Coronary artery (tissue), 2 donors: ENCODE results near the gene TRIM13.
"Not testable (repeated sequence)": the region's sequence is repeated elsewhere in the genome, so short reads cannot be mapped to it uniquely, and the experiment has no call there.

Source experiments
- DNase-seq: peaks from one replicate; pipeline ENCODE4 v3.0.0-alpha.2; 2017; ENCODE audit warnings: low spot score
- H3K27ac ChIP-seq, 2 donors: fragments of 200-600 bp; sonication (generic); one replicate each; pipeline ENCODE4 v1.5.1; 2016 to 2019
- H3K4me3 ChIP-seq: fragments of 200-600 bp; sonication (generic); 2 replicates; pipeline ENCODE4 v1.5.1; 2016; ENCODE audit warnings: mild to moderate bottlenecking, moderate library complexity
- CTCF ChIP-seq: fragments of 200-600 bp; sonication (generic); IDR thresholded peaks from one replicate; pipeline ENCODE4 v1.5.1; 2019; ENCODE audit warnings: antibody characterized with exemption

The TRIM13 gene

DNA sequence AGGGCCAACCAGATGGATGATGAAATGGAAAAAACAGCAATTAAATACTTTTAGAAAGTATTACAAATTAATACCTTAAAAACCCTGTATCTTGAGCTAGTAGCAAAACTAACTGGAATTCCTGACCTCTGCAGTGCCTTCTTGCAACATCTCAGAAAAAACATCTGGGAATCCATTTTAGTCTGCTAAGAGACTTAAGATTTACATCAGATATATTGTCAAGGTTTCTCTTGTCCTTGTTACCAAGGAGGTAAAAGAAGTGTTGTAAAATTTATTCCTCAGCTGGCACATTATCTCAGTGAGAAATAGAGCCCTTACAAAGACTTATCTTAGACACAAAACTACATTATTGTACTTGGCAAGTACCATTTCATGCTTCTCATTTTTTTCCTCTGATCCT, 36.9 kb downstream of the TRIM13 start:
- no peak for TF ChIP-seq CTCF
- H3K27ac ChIP-seq, result peak overlapping the region in 1 of 2 donors; percentile 42
- no peak overlapping the region for H3K4me3 ChIP-seq
- DNase-seq, result no peak

GRCh38 chr13:50037788-50038187, 40.9 kb downstream of the TRIM13 start:
- TF ChIP-seq CTCF, result no peak
- no peak for DNase-seq
- no peak overlapping the region for H3K4me3 ChIP-seq
- no peak overlapping the region for H3K27ac ChIP-seq

DNA sequence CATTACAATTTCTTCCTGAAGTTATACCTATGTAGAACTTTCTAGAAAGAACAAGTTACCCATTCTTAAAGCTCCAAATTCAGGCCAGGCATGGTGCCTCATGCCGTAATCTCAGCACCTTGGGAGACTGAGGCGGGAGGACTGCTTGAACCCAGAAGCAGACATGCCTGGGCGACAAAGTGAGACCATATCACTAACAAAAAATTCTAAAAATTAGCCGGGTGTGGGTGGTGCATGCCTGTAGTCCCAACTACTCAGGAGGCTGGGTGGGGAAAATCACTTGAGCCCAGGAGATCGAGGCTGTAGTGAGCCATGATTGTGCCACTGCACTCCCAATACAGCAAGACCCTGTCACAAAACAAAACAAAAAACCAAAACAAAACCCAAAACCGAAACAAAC, 41.4 kb downstream of the TRIM13 start:
- no peak for DNase-seq
- no peak for TF ChIP-seq CTCF
- Histone ChIP-seq H3K4me3 (no peak overlapping the region), H3K27ac (no peak overlapping the region)

- Histone ChIP-seq H3K4me3 (no peak overlapping the region), H3K27ac (no peak overlapping the region)
- no peak for DNase-seq
- TF ChIP-seq CTCF, result no peak
These were observed 55.6 kb downstream of the TRIM13 start for GRCh38 chr13:50052478-50052877.

GRCh38 chr13:50053844-50054243, 57.0 kb downstream of the TRIM13 start:
- DNase-seq, result no peak
- no peak overlapping the region for H3K27ac ChIP-seq
- H3K4me3 ChIP-seq, result no peak overlapping the region
- no peak for TF ChIP-seq CTCF

DNA sequence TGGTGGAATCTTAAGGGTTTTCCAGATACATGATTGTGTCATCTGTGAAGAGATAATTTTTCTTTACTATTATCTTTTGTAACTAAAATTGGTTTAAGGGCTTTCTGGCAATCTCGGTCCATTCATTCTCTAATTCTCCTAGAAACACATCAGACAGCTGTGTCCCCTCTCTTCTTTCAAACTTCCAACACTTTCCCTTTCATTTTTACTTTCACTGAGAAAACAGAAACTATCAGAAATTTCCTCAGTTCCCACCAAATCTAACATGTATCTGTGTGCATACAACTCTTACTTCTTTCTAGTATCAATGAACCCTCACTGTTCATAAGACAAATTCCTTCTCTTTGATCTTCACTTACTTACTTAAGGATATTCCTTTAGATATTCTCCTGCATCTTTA, 58.6 kb downstream of the TRIM13 start:
- TF ChIP-seq CTCF, result no peak
- H3K27ac ChIP-seq, result no peak overlapping the region
- DNase-seq, result no peak
- no peak overlapping the region for H3K4me3 ChIP-seq

DNA sequence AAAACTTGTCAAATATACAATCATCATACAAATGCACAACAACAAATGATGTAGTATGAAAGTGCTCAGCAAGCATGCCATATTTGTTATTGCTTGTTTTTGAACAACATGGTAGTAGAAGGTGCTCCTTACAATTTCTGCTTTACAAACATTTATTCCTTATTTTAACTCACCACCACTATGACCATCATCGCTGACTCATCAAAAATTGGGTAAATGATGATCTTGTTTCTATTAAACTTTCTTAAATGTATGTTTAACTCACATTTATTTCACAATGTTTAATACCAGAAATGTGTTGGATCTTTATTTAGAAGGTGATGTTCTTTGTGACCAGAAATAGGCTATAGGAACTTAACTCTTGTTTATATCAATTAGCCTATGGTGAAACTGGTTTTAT, 63.9 kb downstream of the TRIM13 start:
- H3K27ac ChIP-seq, result no peak overlapping the region
- DNase-seq, result no peak
- no peak for TF ChIP-seq CTCF
- no peak overlapping the region for H3K4me3 ChIP-seq

GRCh38 chr13:50062336-50062735, 65.5 kb downstream of the TRIM13 start:
- not testable (repeated sequence) for H3K4me3 ChIP-seq

More at GRCh38 chr13:50062336-50062735, 65.5 kb downstream of the TRIM13 start:
- not testable (repeated sequence) for H3K27ac ChIP-seq, DNase-seq
